ENCODE measurements around the gene CTXND1. TPM values are rescaled to one million over a fixed set of nuclear protein-coding genes. Genes with fewer than 3 reads are reported as not detected.

Gene CTXND1
- total RNA-seq, 1 donor from 2014 or later: 0.49 TPM

DNA sequence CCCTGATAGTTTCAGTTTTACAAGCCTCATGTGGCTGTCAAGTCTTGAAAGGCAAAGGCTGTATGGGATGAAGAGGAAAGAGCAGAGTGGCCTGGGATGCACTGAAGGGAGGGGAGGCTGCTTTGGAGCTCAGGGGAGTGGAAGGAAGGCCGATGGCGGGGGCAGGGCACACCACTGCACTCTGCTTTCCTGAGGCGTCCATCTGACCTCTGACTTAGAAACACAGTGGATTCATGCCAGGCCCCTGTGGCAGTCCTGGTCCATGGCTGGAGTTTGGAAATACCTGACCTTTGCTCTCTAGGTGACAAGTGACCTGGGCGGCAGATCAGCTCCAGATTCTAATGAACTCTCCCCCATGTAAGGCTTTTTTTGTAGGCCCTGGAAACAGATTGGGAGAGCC is 80.2 kb downstream of the CTXND1 start:
- Histone ChIP-seq H3K9me3 (no peaks in the 10 kb centered on the region), H3K27ac (no peak overlapping the region), H3K4me3 (no peak overlapping the region), H3K4me1 (peaks cover 28% of the 10 kb centered on the region), H3K27me3 (no peaks in the 10 kb centered on the region), H3K36me3 (peaks cover 0 to 13% of the 10 kb centered on the region in 2 donors)
- TF ChIP-seq, protein P1, sequence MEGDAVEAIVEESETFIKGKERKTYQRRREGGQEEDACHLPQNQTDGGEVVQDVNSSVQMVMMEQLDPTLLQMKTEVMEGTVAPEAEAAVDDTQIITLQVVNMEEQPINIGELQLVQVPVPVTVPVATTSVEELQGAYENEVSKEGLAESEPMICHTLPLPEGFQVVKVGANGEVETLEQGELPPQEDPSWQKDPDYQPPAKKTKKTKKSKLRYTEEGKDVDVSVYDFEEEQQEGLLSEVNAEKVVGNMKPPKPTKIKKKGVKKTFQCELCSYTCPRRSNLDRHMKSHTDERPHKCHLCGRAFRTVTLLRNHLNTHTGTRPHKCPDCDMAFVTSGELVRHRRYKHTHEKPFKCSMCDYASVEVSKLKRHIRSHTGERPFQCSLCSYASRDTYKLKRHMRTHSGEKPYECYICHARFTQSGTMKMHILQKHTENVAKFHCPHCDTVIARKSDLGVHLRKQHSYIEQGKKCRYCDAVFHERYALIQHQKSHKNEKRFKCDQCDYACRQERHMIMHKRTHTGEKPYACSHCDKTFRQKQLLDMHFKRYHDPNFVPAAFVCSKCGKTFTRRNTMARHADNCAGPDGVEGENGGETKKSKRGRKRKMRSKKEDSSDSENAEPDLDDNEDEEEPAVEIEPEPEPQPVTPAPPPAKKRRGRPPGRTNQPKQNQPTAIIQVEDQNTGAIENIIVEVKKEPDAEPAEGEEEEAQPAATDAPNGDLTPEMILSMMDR (IDR thresholded peaks at IDR 0.05): no peak
- TF ChIP-seq POLR2AphosphoS5 (IDR thresholded peaks at IDR 0.05; ENCODE audit: insufficient read depth in 1 of 2, low read depth in 1 of 2) (no peak), POLR2A (IDR thresholded peaks at IDR 0.05) (no peak)
- no peak for DNase-seq (ENCODE audit: extremely low spot score in 2 of 2)
- intact Hi-C loops (cut with DNase I): no loop called here

DNA sequence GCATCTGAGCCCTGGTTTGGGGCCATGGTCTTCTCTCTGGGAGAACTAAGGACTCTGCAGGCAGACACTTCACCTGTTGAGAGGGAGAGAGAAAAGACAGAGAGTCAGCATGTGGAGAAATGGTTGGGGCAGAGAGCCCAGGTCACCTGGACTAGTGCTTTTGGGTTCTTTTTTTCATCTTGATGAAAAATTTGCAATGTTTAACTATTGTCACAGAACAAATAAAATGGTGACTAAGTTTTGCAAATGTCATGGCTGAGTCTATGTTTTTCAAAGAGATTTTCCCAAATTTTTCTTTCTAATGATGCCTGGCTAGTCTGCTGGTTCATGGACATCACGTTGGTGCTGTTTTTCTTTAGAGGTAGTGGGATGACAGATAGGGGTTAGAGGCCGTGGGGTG is 81.4 kb downstream of the CTXND1 start:
- TF ChIP-seq, protein P1 (IDR thresholded peaks at IDR 0.05): no peak
- TF ChIP-seq POLR2A (IDR thresholded peaks at IDR 0.05) (no peak), POLR2AphosphoS5 (IDR thresholded peaks at IDR 0.05; ENCODE audit: insufficient read depth in 1 of 2, low read depth in 1 of 2) (no peak)
- no peak overlapping the region for H3K4me3 ChIP-seq
- peaks cover 28% of the 10 kb centered on the region for H3K4me1 ChIP-seq
- DNase-seq (ENCODE audit: extremely low spot score in 2 of 2): no peak
- no peaks in the 10 kb centered on the region for H3K9me3 ChIP-seq
- H3K27me3 ChIP-seq: no peaks in the 10 kb centered on the region
- no peak overlapping the region for H3K27ac ChIP-seq
- peaks cover 0 to 6% of the 10 kb centered on the region in 2 donors for H3K36me3 ChIP-seq
- intact Hi-C loops (cut with DNase I): no loop called here

- H3K4me3 ChIP-seq: no peak overlapping the region
- no peaks in the 10 kb centered on the region for H3K27me3 ChIP-seq
- TF ChIP-seq, protein P1 (IDR thresholded peaks at IDR 0.05): no peak
- TF ChIP-seq POLR2AphosphoS5 (IDR thresholded peaks at IDR 0.05; ENCODE audit: insufficient read depth in 1 of 2, low read depth in 1 of 2) (no peak), POLR2A (IDR thresholded peaks at IDR 0.05) (no peak)
- H3K9me3 ChIP-seq: no peaks in the 10 kb centered on the region
- intact Hi-C loops (cut with DNase I): no loop called here
- H3K4me1 ChIP-seq: peaks cover 22% of the 10 kb centered on the region
- peaks cover 0 to 6% of the 10 kb centered on the region in 2 donors for H3K36me3 ChIP-seq
- H3K27ac ChIP-seq: no peak overlapping the region
- no peak for DNase-seq (ENCODE audit: extremely low spot score in 2 of 2)
Measured at GRCh38 chr15:80169768-80170357, 82.2 kb downstream of the CTXND1 start.

DNA sequence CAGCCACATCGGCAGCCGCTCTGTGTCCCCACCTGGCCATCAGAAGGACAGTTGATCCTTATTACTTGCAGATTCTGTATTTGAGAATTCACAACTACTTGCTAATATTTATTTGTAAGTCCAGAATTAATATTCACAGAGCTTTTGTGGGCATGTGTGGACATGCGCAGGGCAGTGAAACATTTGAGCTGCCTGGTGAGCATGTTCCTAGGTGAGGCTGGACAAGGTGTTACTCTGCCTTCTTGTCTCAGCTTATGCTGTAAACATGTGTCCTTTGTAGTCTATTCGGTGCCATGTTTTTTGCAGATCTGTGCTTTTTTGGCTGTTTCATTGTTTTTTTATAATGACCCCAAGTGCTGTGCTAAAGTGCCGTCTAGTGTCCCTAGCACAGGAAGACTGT is 83.6 kb downstream of the CTXND1 start:
- Histone ChIP-seq H3K4me1 (peaks cover 8% of the 10 kb centered on the region), H3K4me3 (no peak overlapping the region), H3K27me3 (no peaks in the 10 kb centered on the region), H3K9me3 (no peaks in the 10 kb centered on the region), H3K27ac (no peak overlapping the region), H3K36me3 (peaks cover 0 to 12% of the 10 kb centered on the region in 2 donors)
- intact Hi-C loops (cut with DNase I): no loop called here
- TF ChIP-seq, protein P1 (IDR thresholded peaks at IDR 0.05): no peak
- DNase-seq (ENCODE audit: extremely low spot score in 2 of 2): no peak

DNA sequence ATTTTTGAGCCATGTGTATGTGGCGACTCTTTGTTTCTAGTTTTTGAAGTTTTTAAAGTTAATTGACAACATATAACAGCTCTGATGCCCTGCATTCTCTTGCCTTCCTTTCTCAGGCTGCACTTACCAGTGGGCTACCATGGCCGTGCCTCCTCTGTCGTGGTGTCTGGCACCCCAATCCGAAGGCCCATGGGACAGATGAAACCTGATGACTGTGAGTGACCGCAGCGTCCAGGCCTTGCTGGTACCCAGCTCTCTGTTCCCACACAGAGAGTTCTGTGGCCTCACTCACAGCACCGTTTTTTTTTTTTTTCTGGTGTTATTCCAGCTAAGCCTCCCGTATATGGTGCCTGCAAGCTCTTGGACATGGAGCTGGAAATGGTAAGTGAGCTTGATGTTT is 84.1 kb downstream of the CTXND1 start:
- DNase-seq (ENCODE audit: extremely low spot score in 2 of 2): no peak
- H3K27ac ChIP-seq: no peak overlapping the region
- H3K27me3 ChIP-seq: no peaks in the 10 kb centered on the region
- intact Hi-C loops (cut with DNase I): no loop called here
- no peak overlapping the region for H3K4me3 ChIP-seq
- no peaks in the 10 kb centered on the region for H3K9me3 ChIP-seq
- peaks cover 3% of the 10 kb centered on the region for H3K4me1 ChIP-seq
- TF ChIP-seq POLR2AphosphoS5 (IDR thresholded peaks at IDR 0.05; ENCODE audit: insufficient read depth in 1 of 2, low read depth in 1 of 2) (no peak), POLR2A (IDR thresholded peaks at IDR 0.05) (no peak)
- TF ChIP-seq, protein P1 (IDR thresholded peaks at IDR 0.05): no peak
- peaks cover 0 to 15% of the 10 kb centered on the region in 2 donors for H3K36me3 ChIP-seq
